ENCODE measurements around the gene KRT86.
"Not testable (repeated sequence)": the region's sequence is repeated elsewhere in the genome, so short reads cannot be mapped to it uniquely, and the experiment has no call there.

KRT86 gene

GRCh38 chr12:52296572-52297215 lies 22.2 kb downstream of the KRT86 start:
- DNase-seq: no peak

GRCh38 chr12:52298677-52299190 lies 24.3 kb downstream of the KRT86 start:
- no peak for DNase-seq

- no peak for DNase-seq
Measured at GRCh38 chr12:52300796-52301691, 26.6 kb downstream of the KRT86 start.

- not testable (repeated sequence) for DNase-seq
Measured at GRCh38 chr12:52301721-52302120, 27.3 kb downstream of the KRT86 start.

GRCh38 chr12:52302242-52302914 lies 27.9 kb downstream of the KRT86 start:
- not testable (repeated sequence) for DNase-seq

- DNase-seq: not testable (repeated sequence)
Measured at GRCh38 chr12:52304941-52305411, 30.5 kb downstream of the KRT86 start.

- DNase-seq: no peak
Measured at GRCh38 chr12:52305921-52306705, 31.7 kb downstream of the KRT86 start.

GRCh38 chr12:52306731-52307130 lies 32.3 kb downstream of the KRT86 start:
- DNase-seq: no peak

GRCh38 chr12:52307836-52308805 lies 33.7 kb downstream of the KRT86 start:
- no peak for DNase-seq

- no peak for DNase-seq
Measured at GRCh38 chr12:52308806-52309425, 34.5 kb downstream of the KRT86 start.

- DNase-seq: no peak
Measured at GRCh38 chr12:52310622-52311284, 36.3 kb downstream of the KRT86 start.

GRCh38 chr12:52311285-52311648 lies 36.8 kb downstream of the KRT86 start:
- DNase-seq: no peak

- DNase-seq: no peak
Measured at GRCh38 chr12:52312086-52312485, 37.6 kb downstream of the KRT86 start.

GRCh38 chr12:52313461-52313860 lies 39.0 kb downstream of the KRT86 start:
- no peak for DNase-seq

GRCh38 chr12:52313926-52314325 lies 39.5 kb downstream of the KRT86 start:
- no peak for DNase-seq

- no peak for DNase-seq
Measured at GRCh38 chr12:52314511-52314910, 40.1 kb downstream of the KRT86 start.

GRCh38 chr12:52315721-52316120 lies 41.3 kb downstream of the KRT86 start:
- not testable (repeated sequence) for DNase-seq

- no peak for DNase-seq
Measured at GRCh38 chr12:52316290-52316689, 41.8 kb downstream of the KRT86 start.

GRCh38 chr12:52316701-52317100 lies 42.3 kb downstream of the KRT86 start:
- no peak for DNase-seq

- no peak for DNase-seq
Measured at GRCh38 chr12:52317468-52318052, 43.1 kb downstream of the KRT86 start.
